ENCODE measurements around the gene GSG1L. TPM values are rescaled to one million over a fixed set of nuclear protein-coding genes. Genes with fewer than 3 reads are reported as not detected.
"Not testable (repeated sequence)": the region's sequence is repeated elsewhere in the genome, so short reads cannot be mapped to it uniquely, and the experiment has no call there.

GSG1L gene
- total RNA-seq, 1 donor, result not detected

- no peak for DNase-seq (ENCODE audit: insufficient read length, low spot score, missing footprints)
- no peak for TF ChIP-seq CTCF (IDR thresholded peaks at IDR 0.05; ENCODE audit: extremely low read depth, low read depth, low read length)
- Histone ChIP-seq H2AFZ (ENCODE audit: low read length) (no peak overlapping the region), H3K27me3 (ENCODE audit: insufficient read depth, low read length) (no peaks in the 10 kb centered on the region), H3K27ac (ENCODE audit: low read depth, low read length) (no peak overlapping the region), H3K9me3 (ENCODE audit: low read depth, low read length) (peaks cover 2% of the 10 kb centered on the region), H3K4me3 (ENCODE audit: insufficient read depth, low read length) (no peak overlapping the region), H3K79me2 (ENCODE audit: insufficient read depth, low read length) (no peaks in the 10 kb centered on the region), H4K20me1 (ENCODE audit: insufficient read depth, low read length) (no peaks in the 10 kb centered on the region), H3K4me1 (ENCODE audit: insufficient read depth, low read length) (peaks cover 6% of the 10 kb centered on the region), H3K4me2 (ENCODE audit: insufficient read depth, low read length) (no peak overlapping the region), H3K36me3 (ENCODE audit: insufficient read depth, low read length) (no peaks in the 10 kb centered on the region)
These were observed 319.6 kb downstream of the GSG1L start for GRCh38 chr16:27743963-27744362.

- H3K9me3 ChIP-seq (ENCODE audit: low read depth, low read length); H3K27me3 ChIP-seq (ENCODE audit: insufficient read depth, low read length); H3K4me2 ChIP-seq (ENCODE audit: insufficient read depth, low read length); H3K27ac ChIP-seq (ENCODE audit: low read depth, low read length); H2AFZ ChIP-seq (ENCODE audit: low read length); H3K4me3 ChIP-seq (ENCODE audit: insufficient read depth, low read length); DNase-seq (ENCODE audit: insufficient read length, low spot score, missing footprints); H3K4me1 ChIP-seq (ENCODE audit: insufficient read depth, low read length); H4K20me1 ChIP-seq (ENCODE audit: insufficient read depth, low read length); H3K36me3 ChIP-seq (ENCODE audit: insufficient read depth, low read length); H3K79me2 ChIP-seq (ENCODE audit: insufficient read depth, low read length): not testable (repeated sequence)
These were observed 320.5 kb downstream of the GSG1L start for GRCh38 chr16:27743001-27743400.

GRCh38 chr16:27742333-27742732, 321.2 kb downstream of the GSG1L start:
- no peak overlapping the region for H3K4me2 ChIP-seq (ENCODE audit: insufficient read depth, low read length)
- H3K27me3 ChIP-seq (ENCODE audit: insufficient read depth, low read length), result no peaks in the 10 kb centered on the region
- no peaks in the 10 kb centered on the region for H4K20me1 ChIP-seq (ENCODE audit: insufficient read depth, low read length)
- DNase-seq (ENCODE audit: insufficient read length, low spot score, missing footprints), result no peak
- no peak overlapping the region for H3K4me3 ChIP-seq (ENCODE audit: insufficient read depth, low read length)
- no peaks in the 10 kb centered on the region for H3K79me2 ChIP-seq (ENCODE audit: insufficient read depth, low read length)
- H3K9me3 ChIP-seq (ENCODE audit: low read depth, low read length), result peaks cover 2% of the 10 kb centered on the region
- H2AFZ ChIP-seq (ENCODE audit: low read length), result no peak overlapping the region
- TF ChIP-seq CTCF (IDR thresholded peaks at IDR 0.05; ENCODE audit: extremely low read depth, low read depth, low read length), result no peak
- H3K27ac ChIP-seq (ENCODE audit: low read depth, low read length), result no peak overlapping the region
- H3K4me1 ChIP-seq (ENCODE audit: insufficient read depth, low read length), result no peaks in the 10 kb centered on the region
- H3K36me3 ChIP-seq (ENCODE audit: insufficient read depth, low read length), result peaks cover 5% of the 10 kb centered on the region

GRCh38 chr16:27740496-27741201, 322.9 kb downstream of the GSG1L start:
- Histone ChIP-seq H3K27ac (ENCODE audit: low read depth, low read length) (no peak overlapping the region), H3K27me3 (ENCODE audit: insufficient read depth, low read length) (no peaks in the 10 kb centered on the region), H3K36me3 (ENCODE audit: insufficient read depth, low read length) (peaks cover 5% of the 10 kb centered on the region), H3K4me1 (ENCODE audit: insufficient read depth, low read length) (no peaks in the 10 kb centered on the region), H3K4me3 (ENCODE audit: insufficient read depth, low read length) (no peak overlapping the region), H2AFZ (ENCODE audit: low read length) (no peak overlapping the region), H3K4me2 (ENCODE audit: insufficient read depth, low read length) (no peak overlapping the region), H3K9me3 (ENCODE audit: low read depth, low read length) (peaks cover 2% of the 10 kb centered on the region), H4K20me1 (ENCODE audit: insufficient read depth, low read length) (no peaks in the 10 kb centered on the region), H3K79me2 (ENCODE audit: insufficient read depth, low read length) (no peaks in the 10 kb centered on the region)
- DNase-seq (ENCODE audit: insufficient read length, low spot score, missing footprints), result no peak
- TF ChIP-seq CTCF (IDR thresholded peaks at IDR 0.05; ENCODE audit: extremely low read depth, low read depth, low read length), result no peak

Measured in osteoblast (primary cell).